ENCODE results near the gene CHD2.

Gene CHD2

GRCh38 chr15:92885224-92886041 lies 14.7 kb upstream of the CHD2 start:
- DNase-seq, result peak in 1 of 2 experiments; percentile 65

GRCh38 chr15:92886042-92886537 lies 14.0 kb upstream of the CHD2 start:
- peak in 1 of 2 experiments; percentile 37 for DNase-seq

GRCh38 chr15:92886815-92887214 lies 13.3 kb upstream of the CHD2 start:
- DNase-seq, result no peak

- no peak for DNase-seq
Measured at GRCh38 chr15:92887869-92888268, 12.3 kb upstream of the CHD2 start.

GRCh38 chr15:92889390-92890107 lies 10.6 kb upstream of the CHD2 start:
- DNase-seq, result no peak

GRCh38 chr15:92891533-92892200 lies 8.5 kb upstream of the CHD2 start:
- no peak for DNase-seq

- DNase-seq, result no peak
Measured at GRCh38 chr15:92892201-92892555, 7.9 kb upstream of the CHD2 start.

- DNase-seq, result no peak
Measured at GRCh38 chr15:92893200-92893599, 6.9 kb upstream of the CHD2 start.

GRCh38 chr15:92896561-92896960 lies 3.6 kb upstream of the CHD2 start:
- DNase-seq, result no peak

- no peak for DNase-seq
Measured at GRCh38 chr15:92897620-92898019, 2.5 kb upstream of the CHD2 start.

- DNase-seq, result no peak
Measured at GRCh38 chr15:92898988-92899582, 1.0 kb upstream of the CHD2 start.

GRCh38 chr15:92899601-92899947 lies 550 bp upstream of the CHD2 start:
- DNase-seq, result no peak

- peak in 1 of 2 experiments; percentile 82 for DNase-seq
Measured at GRCh38 chr15:92900731-92901071, 577 bp downstream of the CHD2 start.

- peak in 1 of 2 experiments; percentile 67 for DNase-seq
Measured at GRCh38 chr15:92901072-92901761, 1.1 kb downstream of the CHD2 start.

- DNase-seq, result peak in 1 of 2 experiments; percentile 50
Measured at GRCh38 chr15:92901995-92902394, 1.9 kb downstream of the CHD2 start.

GRCh38 chr15:92902737-92903593 lies 2.8 kb downstream of the CHD2 start:
- DNase-seq, result peak in 1 of 2 experiments; percentile 55

GRCh38 chr15:92903631-92903965 lies 3.5 kb downstream of the CHD2 start:
- DNase-seq, result no peak

- DNase-seq, result peak; percentile 99 to 100
Measured at GRCh38 chr15:92903966-92904721, 4.0 kb downstream of the CHD2 start.

- peak in 1 of 2 experiments; percentile 70 for DNase-seq
Measured at GRCh38 chr15:92904722-92905571, 4.8 kb downstream of the CHD2 start.

- peak in 1 of 2 experiments; percentile 40 for DNase-seq
Measured at GRCh38 chr15:92906020-92906419, 5.9 kb downstream of the CHD2 start.

Data from SW 1271 (cell line).